ENCODE results near the gene LGI2.

LGI2 gene

GRCh38 chr4:24956091-24956490 is 74.7 kb downstream of the LGI2 start:
- no peak for TF ChIP-seq CTCF (IDR thresholded peaks at IDR 0.05; ENCODE audit: low read depth, low read length)
- TF ChIP-seq POLR2A (IDR thresholded peaks at IDR 0.05; ENCODE audit: extremely low read depth, insufficient read length): no peak
- TF ChIP-seq MAX (IDR thresholded peaks at IDR 0.05; ENCODE audit: low read depth, low read length): no peak
- TF ChIP-seq MYC (IDR thresholded peaks at IDR 0.05; ENCODE audit: low read depth, low read length): no peak

GRCh38 chr4:24952667-24953066 is 78.1 kb downstream of the LGI2 start:
- H3K4me3 ChIP-seq (ENCODE audit: low read depth, low read length): no peak overlapping the region
- no peak for DNase-seq (ENCODE audit: low read depth)
- TF ChIP-seq CTCF (IDR thresholded peaks at IDR 0.05; ENCODE audit: low read depth, low read length) (no peak), MYC (IDR thresholded peaks at IDR 0.05; ENCODE audit: low read depth, low read length) (no peak), POLR2A (IDR thresholded peaks at IDR 0.05; ENCODE audit: extremely low read depth, insufficient read length) (no peak), MAX (IDR thresholded peaks at IDR 0.05; ENCODE audit: low read depth, low read length) (no peak)

More at GRCh38 chr4:24956091-24956490, 74.7 kb downstream of the LGI2 start:
- H3K4me3 ChIP-seq (ENCODE audit: low read depth, low read length): no peak overlapping the region
- no peak for DNase-seq (ENCODE audit: low read depth)

- no peak overlapping the region for H3K4me3 ChIP-seq (ENCODE audit: low read depth, low read length)
- no peak for DNase-seq (ENCODE audit: low read depth)
- TF ChIP-seq MYC (IDR thresholded peaks at IDR 0.05; ENCODE audit: low read depth, low read length) (no peak), MAX (IDR thresholded peaks at IDR 0.05; ENCODE audit: low read depth, low read length) (no peak), CTCF (IDR thresholded peaks at IDR 0.05; ENCODE audit: low read depth, low read length) (no peak), POLR2A (IDR thresholded peaks at IDR 0.05; ENCODE audit: extremely low read depth, insufficient read length) (no peak)
These were observed 80.8 kb downstream of the LGI2 start for GRCh38 chr4:24949970-24950369.
